ENCODE measurements around the gene LSM7.
A peak's percentile ranks its signal among the peaks of the same experiment; 100 is the strongest.

DNA sequence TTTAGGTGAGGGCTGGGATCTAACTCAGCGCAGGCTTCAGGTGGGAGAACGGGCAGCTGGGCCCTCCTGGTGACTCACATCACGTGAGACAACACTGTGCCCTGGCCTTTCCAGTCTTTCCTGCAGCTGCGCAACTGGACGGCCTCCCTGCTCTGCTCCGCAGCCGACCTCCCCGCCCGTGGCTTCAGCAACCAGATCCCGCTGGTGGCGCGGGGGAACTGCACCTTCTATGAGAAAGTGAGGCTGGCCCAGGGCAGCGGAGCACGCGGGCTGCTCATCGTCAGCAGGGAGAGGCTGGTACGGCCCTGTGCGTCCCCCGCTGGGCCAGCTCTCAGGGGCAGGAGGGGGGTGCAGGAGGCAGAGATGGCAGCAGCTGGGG, 8.9 kb upstream of the LSM7 start:
- TF ChIP-seq POLR2A (IDR thresholded peaks at IDR 0.05) (no peak), CTCF (IDR thresholded peaks at IDR 0.05) (peak in 2 of 3 donors; percentile 38 to 52)
